GM23338 (cell line): ENCODE results near the gene GNPDA2. TPM values are rescaled to one million over a fixed set of nuclear protein-coding genes. Genes with fewer than 3 reads are reported as not detected.
A peak's percentile ranks its signal among the peaks of the same experiment; 100 is the strongest.

Experiments
- ATAC-seq: fragments of 200-7000 bp; cut with Tn5 transposase; 3 replicates; pipeline ENCODE4 v1.9.1; 2020
- DNase-seq: peaks from one replicate; pipeline ENCODE4 v3.0.0-alpha.2; 2015; ENCODE audit warnings: low spot score
- H2AFZ ChIP-seq: fragments of 200-600 bp; sonication (generic); 2 replicates; pipeline ENCODE4 v1.8.0; 2016; ENCODE audit warnings: antibody characterized with exemption, mild to moderate bottlenecking, moderate library complexity
- H3F3A ChIP-seq: fragments of 200-600 bp; sonication (generic); replicated peaks from 2 replicates; pipeline ENCODE4 v1.8.0; 2017; ENCODE audit warnings: antibody characterized with exemption, mixed run types, low read depth
- H3K27ac ChIP-seq: fragments of 200-600 bp; sonication (generic); 2 replicates; pipeline ENCODE4 v1.6.1; 2016; ENCODE audit warnings: low read depth
- H3K27me3 ChIP-seq: fragments of 200-600 bp; sonication (generic); 2 replicates; pipeline ENCODE4 v1.8.0; 2016; ENCODE audit warnings: mild to moderate bottlenecking, mixed run types, moderate library complexity; ENCODE audit not compliant: insufficient read depth
- H3K36me3 ChIP-seq: fragments of 200-600 bp; sonication (generic); 2 replicates; pipeline ENCODE4 v1.8.0; 2016; ENCODE audit warnings: mild to moderate bottlenecking; ENCODE audit not compliant: insufficient read depth
- H3K4me1 ChIP-seq: fragments of 200-600 bp; sonication (generic); 2 replicates; pipeline ENCODE4 v1.8.0; 2016; ENCODE audit warnings: mild to moderate bottlenecking, moderate library complexity; ENCODE audit not compliant: insufficient read depth
- H3K4me2 ChIP-seq: fragments of 200-600 bp; sonication (generic); 2 replicates; pipeline ENCODE4 v1.7.1; 2017; ENCODE audit warnings: mixed run types
- H3K4me3 ChIP-seq: fragments of 200-600 bp; sonication (generic); 2 replicates; pipeline ENCODE4 v1.6.1; 2016; ENCODE audit warnings: mixed run types
- H3K79me2 ChIP-seq: fragments of 200-600 bp; sonication (generic); replicated peaks from 2 replicates; pipeline ENCODE4 v1.8.0; 2017; ENCODE audit warnings: mild to moderate bottlenecking; ENCODE audit not compliant: insufficient read depth
- H3K9me2 ChIP-seq: fragments of 200-600 bp; sonication (generic); 2 replicates; pipeline ENCODE4 v1.8.0; 2017; ENCODE audit not compliant: insufficient read depth
- H4K20me1 ChIP-seq: fragments of 200-600 bp; sonication (generic); replicated peaks from 2 replicates; pipeline ENCODE4 v1.8.0; 2017; ENCODE audit warnings: mild to moderate bottlenecking; ENCODE audit not compliant: insufficient read depth
- H3K27ac Mint-ChIP-seq: 2 replicates; pipeline ENCODE4 v1.8.0; 2020; ENCODE audit warnings: inconsistent platforms, mild to moderate bottlenecking, moderate library complexity, mixed read lengths
- H3K27me3 Mint-ChIP-seq: 3 replicates; pipeline ENCODE4 v1.8.0; 2022; ENCODE audit warnings: low read depth, mild to moderate bottlenecking, moderate library complexity, mixed read lengths, inconsistent platforms; ENCODE audit not compliant: insufficient read depth, poor library complexity
- H3K36me3 Mint-ChIP-seq: 3 replicates; pipeline ENCODE4 v1.8.0; 2021; ENCODE audit warnings: low read depth, mild to moderate bottlenecking, inconsistent platforms, moderate library complexity, mixed read lengths
- H3K4me1 Mint-ChIP-seq: 3 replicates; pipeline ENCODE4 v1.8.0; 2020; ENCODE audit warnings: mild to moderate bottlenecking, inconsistent platforms, mixed read lengths
- H3K4me3 Mint-ChIP-seq: 3 replicates; pipeline ENCODE4 v1.8.0; 2021; ENCODE audit warnings: moderate library complexity, mild to moderate bottlenecking, inconsistent platforms, mixed read lengths
- H3K9me3 Mint-ChIP-seq: 3 replicates; pipeline ENCODE4 v1.8.0; 2020; ENCODE audit warnings: moderate library complexity, mild to moderate bottlenecking, inconsistent platforms, mixed read lengths
- CREB1 ChIP-seq: fragments of 250-450 bp; sonication (Bioruptor Pico); IDR thresholded peaks from 2 replicates; pipeline ENCODE4 v1.5.0; 2020; ENCODE audit warnings: low read depth, mild to moderate bottlenecking, moderate library complexity
- CTCF ChIP-seq, 2 experiments: fragments of 200-600 bp in 1 of 2; sonication (generic) in 1 of 2; conservative IDR thresholded peaks; 2 replicates each; pipeline versions ENCODE4 v1.5.1 to v1.6.1; 2016 to 2017; ENCODE audit warnings: antibody characterized with exemption in 2 of 2, low read depth in 2 of 2, mild to moderate bottlenecking in 2 of 2, moderate library complexity in 1 of 2
- ETS1 ChIP-seq: IDR thresholded peaks from 2 replicates; pipeline ENCODE4 v1.6.1; 2016; ENCODE audit warnings: antibody characterized with exemption
- EZH2 ChIP-seq: fragments of 200-600 bp; sonication (generic); IDR thresholded peaks from one replicate; pipeline ENCODE4 v1.8.0; 2017; ENCODE audit warnings: antibody characterized with exemption, mild to moderate bottlenecking, low read depth; ENCODE audit not compliant: unreplicated experiment
- EZH2phosphoT487 ChIP-seq: fragments of 200-600 bp; sonication (generic); IDR thresholded peaks from one replicate; pipeline ENCODE4 v1.8.1; 2018; ENCODE audit warnings: antibody characterized with exemption; ENCODE audit not compliant: unreplicated experiment
- JUNB ChIP-seq: IDR thresholded peaks from one replicate; pipeline ENCODE4 v1.6.1; 2016; ENCODE audit warnings: antibody characterized with exemption; ENCODE audit not compliant: unreplicated experiment
- NANOG ChIP-seq: IDR thresholded peaks from 2 replicates; pipeline ENCODE4 v1.6.1; 2016; ENCODE audit warnings: antibody characterized with exemption, borderline replicate concordance
- POLR2AphosphoS5 ChIP-seq: IDR thresholded peaks from 2 replicates; pipeline ENCODE4 v1.6.1; 2016; ENCODE audit warnings: antibody characterized with exemption, low read depth
- REST ChIP-seq: IDR thresholded peaks from one replicate; pipeline ENCODE4 v1.6.1; 2018; ENCODE audit warnings: antibody characterized with exemption; ENCODE audit not compliant: unreplicated experiment
- STAT1 ChIP-seq: IDR thresholded peaks from one replicate; pipeline ENCODE4 v1.6.1; 2016; ENCODE audit warnings: antibody characterized with exemption; ENCODE audit not compliant: unreplicated experiment
- ZNF114 ChIP-seq: fragments of 250-450 bp; sonication (Bioruptor Pico); IDR thresholded peaks from 2 replicates; pipeline ENCODE4 v1.5.0; 2020; ENCODE audit warnings: mild to moderate bottlenecking, moderate library complexity
- ZNF331 ChIP-seq: fragments of 250-450 bp; sonication (Bioruptor Pico); IDR thresholded peaks from 2 replicates; pipeline ENCODE4 v1.5.0; 2020; ENCODE audit warnings: low read depth, mild to moderate bottlenecking, moderate library complexity
- polyA plus RNA-seq: library from polyadenylated mRNA; unstranded; fragments of >200 nt; fragmentation: Nextera tagmentation; extraction: Ambion mirVana; gene quantifications from 2 replicates; pipeline ENCODE4 v1.2.1, GENCODE V29; 2016
- total RNA-seq: library from RNA; depleted of rRNA; stranded (reverse); fragments of >200 nt; shearing (Covaris generic); gene quantifications from 2 replicates; pipeline ENCODE4 v1.2.3, GENCODE V29; 2014
- TF ChIP-seq, protein P1 (sequence below): fragments of 250-450 bp; sonication (Bioruptor Pico); IDR thresholded peaks from 2 replicates; pipeline ENCODE4 v1.5.0; 2020; ENCODE audit warnings: mild to moderate bottlenecking, moderate library complexity

GNPDA2 gene
- total and polyA plus RNA-seq, 2 experiments from 2014 or later = 6.4 to 7.7 TPM

DNA sequence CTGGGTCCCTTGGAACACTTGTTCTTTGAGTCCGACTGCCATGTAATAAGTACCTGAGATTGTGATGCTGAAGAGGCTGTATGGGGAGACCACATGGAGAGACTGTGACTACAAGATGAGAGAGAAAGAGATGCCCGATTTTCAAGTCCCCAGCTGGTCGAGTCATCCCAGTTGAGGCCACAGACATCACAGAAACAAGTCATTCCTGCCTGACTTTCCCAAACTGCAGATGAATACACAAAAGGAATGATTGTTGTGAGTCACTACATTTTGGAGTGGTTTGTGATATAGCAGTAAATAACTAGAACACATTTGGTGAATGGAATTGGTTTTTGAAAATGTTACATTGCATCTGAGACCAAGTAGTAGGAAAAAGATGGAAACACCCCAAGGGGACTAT, 66.0 kb downstream of the GNPDA2 start:
- Mint-ChIP-seq H3K36me3 (no peaks in the 10 kb centered on the region), H3K4me1 (peaks cover 8% of the 10 kb centered on the region; the same call in 2 of the 3 replicates), H3K27me3 (no peaks in the 10 kb centered on the region), H3K9me3 (no peaks in the 10 kb centered on the region), H3K4me3 (no peak overlapping the region), H3K27ac (no peak overlapping the region)
- H2AFZ ChIP-seq = 0 out of 2 replicates have a peak overlapping the region, but pooled peaks have one; percentile 53
- no peaks in the 10 kb centered on the region for H3K79me2 ChIP-seq
- H3K27ac ChIP-seq = no peak overlapping the region
- ATAC-seq = no peak
- no peak for DNase-seq
- no peak overlapping the region for H3K4me2 ChIP-seq
- H3K4me3 ChIP-seq = no peak overlapping the region
- no peaks in the 10 kb centered on the region for H3K27me3 ChIP-seq
- TF ChIP-seq CREB1 (CRISPR knock-in tag) = no peak
- TF ChIP-seq, protein P1, sequence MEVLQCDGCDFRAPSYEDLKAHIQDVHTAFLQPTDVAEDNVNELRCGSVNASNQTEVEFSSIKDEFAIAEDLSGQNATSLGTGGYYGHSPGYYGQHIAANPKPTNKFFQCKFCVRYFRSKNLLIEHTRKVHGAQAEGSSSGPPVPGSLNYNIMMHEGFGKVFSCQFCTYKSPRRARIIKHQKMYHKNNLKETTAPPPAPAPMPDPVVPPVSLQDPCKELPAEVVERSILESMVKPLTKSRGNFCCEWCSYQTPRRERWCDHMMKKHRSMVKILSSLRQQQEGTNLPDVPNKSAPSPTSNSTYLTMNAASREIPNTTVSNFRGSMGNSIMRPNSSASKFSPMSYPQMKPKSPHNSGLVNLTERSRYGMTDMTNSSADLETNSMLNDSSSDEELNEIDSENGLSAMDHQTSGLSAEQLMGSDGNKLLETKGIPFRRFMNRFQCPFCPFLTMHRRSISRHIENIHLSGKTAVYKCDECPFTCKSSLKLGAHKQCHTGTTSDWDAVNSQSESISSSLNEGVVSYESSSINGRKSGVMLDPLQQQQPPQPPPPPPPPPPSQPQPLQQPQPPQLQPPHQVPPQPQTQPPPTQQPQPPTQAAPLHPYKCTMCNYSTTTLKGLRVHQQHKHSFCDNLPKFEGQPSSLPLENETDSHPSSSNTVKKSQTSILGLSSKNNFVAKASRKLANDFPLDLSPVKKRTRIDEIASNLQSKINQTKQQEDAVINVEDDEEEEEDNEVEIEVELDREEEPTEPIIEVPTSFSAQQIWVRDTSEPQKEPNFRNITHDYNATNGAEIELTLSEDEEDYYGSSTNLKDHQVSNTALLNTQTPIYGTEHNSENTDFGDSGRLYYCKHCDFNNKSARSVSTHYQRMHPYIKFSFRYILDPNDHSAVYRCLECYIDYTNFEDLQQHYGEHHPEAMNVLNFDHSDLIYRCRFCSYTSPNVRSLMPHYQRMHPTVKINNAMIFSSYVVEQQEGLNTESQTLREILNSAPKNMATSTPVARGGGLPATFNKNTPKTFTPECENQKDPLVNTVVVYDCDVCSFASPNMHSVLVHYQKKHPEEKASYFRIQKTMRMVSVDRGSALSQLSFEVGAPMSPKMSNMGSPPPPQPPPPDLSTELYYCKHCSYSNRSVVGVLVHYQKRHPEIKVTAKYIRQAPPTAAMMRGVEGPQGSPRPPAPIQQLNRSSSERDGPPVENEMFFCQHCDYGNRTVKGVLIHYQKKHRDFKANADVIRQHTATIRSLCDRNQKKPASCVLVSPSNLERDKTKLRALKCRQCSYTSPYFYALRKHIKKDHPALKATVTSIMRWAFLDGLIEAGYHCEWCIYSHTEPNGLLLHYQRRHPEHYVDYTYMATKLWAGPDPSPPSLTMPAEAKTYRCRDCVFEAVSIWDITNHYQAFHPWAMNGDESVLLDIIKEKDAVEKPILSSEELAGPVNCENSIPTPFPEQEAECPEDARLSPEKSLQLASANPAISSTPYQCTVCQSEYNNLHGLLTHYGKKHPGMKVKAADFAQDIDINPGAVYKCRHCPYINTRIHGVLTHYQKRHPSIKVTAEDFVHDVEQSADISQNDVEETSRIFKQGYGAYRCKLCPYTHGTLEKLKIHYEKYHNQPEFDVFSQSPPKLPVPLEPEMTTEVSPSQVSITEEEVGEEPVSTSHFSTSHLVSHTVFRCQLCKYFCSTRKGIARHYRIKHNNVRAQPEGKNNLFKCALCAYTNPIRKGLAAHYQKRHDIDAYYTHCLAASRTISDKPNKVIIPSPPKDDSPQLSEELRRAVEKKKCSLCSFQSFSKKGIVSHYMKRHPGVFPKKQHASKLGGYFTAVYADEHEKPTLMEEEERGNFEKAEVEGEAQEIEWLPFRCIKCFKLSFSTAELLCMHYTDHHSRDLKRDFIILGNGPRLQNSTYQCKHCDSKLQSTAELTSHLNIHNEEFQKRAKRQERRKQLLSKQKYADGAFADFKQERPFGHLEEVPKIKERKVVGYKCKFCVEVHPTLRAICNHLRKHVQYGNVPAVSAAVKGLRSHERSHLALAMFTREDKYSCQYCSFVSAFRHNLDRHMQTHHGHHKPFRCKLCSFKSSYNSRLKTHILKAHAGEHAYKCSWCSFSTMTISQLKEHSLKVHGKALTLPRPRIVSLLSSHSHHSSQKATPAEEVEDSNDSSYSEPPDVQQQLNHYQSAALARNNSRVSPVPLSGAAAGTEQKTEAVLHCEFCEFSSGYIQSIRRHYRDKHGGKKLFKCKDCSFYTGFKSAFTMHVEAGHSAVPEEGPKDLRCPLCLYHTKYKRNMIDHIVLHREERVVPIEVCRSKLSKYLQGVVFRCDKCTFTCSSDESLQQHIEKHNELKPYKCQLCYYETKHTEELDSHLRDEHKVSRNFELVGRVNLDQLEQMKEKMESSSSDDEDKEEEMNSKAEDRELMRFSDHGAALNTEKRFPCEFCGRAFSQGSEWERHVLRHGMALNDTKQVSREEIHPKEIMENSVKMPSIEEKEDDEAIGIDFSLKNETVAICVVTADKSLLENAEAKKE (CRISPR knock-in tag) = no peak
- TF ChIP-seq ETS1 = no peak
- TF ChIP-seq EZH2phosphoT487 = no peak
- TF ChIP-seq STAT1 = no peak
- TF ChIP-seq ZNF331 = no peak
- TF ChIP-seq REST = no peak
- no peak for TF ChIP-seq EZH2
- no peak for TF ChIP-seq POLR2AphosphoS5
- TF ChIP-seq NANOG = no peak
- no peak for TF ChIP-seq JUNB
- TF ChIP-seq ZNF114 (CRISPR knock-in tag) = no peak
- no peak for TF ChIP-seq CTCF (conservative IDR thresholded peaks at IDR 0.05; ENCODE audit: low read depth in 2 of 2)
- H4K20me1 ChIP-seq = no peaks in the 10 kb centered on the region
- no peaks in the 10 kb centered on the region for H3K9me2 ChIP-seq
- no peaks in the 10 kb centered on the region for H3F3A ChIP-seq
- H3K36me3 ChIP-seq = no peaks in the 10 kb centered on the region
- no peaks in the 10 kb centered on the region for H3K4me1 ChIP-seq
